Myometrial cell (primary cell): Measurements from ENCODE around the gene TKFC. TPM values are rescaled to one million over a fixed set of nuclear protein-coding genes. Genes with fewer than 3 reads are reported as not detected.

Experiments
- total RNA-seq: library from RNA; depleted of rRNA; stranded (reverse); fragments of >200 nt; gene quantifications from 2 replicates; pipeline ENCODE4 v1.2.3, GENCODE V29; 2015

TKFC gene, protein sequence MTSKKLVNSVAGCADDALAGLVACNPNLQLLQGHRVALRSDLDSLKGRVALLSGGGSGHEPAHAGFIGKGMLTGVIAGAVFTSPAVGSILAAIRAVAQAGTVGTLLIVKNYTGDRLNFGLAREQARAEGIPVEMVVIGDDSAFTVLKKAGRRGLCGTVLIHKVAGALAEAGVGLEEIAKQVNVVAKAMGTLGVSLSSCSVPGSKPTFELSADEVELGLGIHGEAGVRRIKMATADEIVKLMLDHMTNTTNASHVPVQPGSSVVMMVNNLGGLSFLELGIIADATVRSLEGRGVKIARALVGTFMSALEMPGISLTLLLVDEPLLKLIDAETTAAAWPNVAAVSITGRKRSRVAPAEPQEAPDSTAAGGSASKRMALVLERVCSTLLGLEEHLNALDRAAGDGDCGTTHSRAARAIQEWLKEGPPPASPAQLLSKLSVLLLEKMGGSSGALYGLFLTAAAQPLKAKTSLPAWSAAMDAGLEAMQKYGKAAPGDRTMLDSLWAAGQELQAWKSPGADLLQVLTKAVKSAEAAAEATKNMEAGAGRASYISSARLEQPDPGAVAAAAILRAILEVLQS
- 28.0 and 35.2 TPM in 2 replicates for total RNA-seq

DNA sequence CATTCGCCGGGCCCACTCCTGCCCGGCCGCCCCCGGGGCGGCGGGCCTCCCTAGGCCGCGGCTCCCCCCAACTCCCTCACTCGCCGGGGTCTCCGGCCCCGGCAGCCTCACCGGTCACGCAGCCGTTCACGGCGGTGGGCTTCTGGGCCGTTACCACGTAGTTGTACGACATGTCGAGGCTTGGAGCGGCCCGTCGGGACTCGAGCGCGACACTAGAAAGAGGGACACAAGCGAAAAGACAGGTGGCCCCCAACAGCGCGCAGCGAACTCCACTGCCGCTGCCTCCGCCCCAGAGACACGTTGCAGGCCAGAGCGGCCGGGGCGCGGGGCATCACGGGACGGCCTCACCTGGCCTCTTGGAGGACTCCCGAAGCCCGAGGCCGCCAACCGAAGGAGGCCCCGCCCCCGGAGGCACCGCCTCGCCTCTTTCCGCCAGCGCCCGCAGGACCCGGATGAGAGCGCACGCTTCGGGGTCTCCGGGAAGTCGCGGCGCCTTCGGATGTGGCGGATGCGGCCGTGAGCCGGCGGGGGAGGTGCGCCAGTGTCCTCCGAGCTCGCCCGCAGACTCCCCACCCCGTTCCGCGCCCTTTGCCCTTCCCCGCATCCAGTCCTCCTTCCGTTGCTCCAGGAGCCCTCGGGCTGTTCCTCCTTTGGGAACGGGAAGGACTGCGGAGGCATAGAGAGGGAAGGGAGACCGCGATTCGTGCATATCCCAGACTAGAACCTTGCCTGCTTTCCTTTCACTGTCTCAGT is at the start of gene TKFC, which contains the start of gene DDB1:
Gene TKFC, plus strand, starts transcription at position 432 of the 753 bp plus-strand sequence. CDS start 1,501 bp downstream, outside the sequence.
Gene DDB1, minus strand, starts transcription at position 309 of the 753 bp plus-strand sequence. Its CDS starts 137 bp downstream, at position 172.

DNA sequence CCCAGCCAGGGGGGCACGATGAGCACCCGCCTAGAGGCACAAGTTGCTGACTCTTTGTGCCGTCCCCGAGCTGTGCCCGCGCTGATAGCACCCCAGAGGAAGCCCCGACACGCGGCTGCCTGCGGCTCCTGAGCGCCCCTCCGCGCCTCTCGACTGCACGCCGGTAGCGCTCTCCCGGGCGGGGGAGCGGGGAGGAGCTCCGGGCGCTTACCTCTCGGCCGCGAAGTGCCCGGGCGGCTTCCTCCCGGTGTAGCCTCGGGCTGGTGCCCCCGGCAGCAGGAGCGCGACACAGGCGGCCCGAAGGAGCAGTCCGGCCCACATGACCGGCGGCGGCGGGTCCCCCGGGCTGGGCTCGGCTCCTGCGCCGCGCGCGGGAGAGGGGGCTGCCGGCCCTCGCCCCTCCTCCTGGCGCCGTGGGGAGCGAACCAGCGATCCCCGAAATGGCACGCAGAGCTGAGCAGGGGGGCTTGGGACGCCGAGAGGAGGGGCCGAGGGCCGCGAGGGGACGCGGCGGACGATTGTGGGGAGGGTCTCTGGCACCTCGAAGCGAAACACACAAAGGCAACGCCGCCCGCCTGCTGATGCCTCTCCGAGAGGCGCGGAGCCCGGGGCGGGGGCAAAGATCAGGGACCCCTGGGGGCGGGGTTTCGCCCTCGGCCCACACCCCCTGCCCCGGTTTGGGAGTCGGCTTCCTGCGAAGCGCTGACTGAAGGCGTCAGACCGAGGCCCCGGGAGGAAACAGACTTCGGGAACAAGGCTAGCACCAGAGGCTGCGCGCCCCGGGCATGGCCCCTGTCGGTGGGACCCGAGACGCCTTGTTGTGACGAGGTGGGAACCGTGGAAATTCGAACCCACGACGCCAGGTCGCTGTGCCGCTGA is 38.1 kb upstream of the TKFC start, which contains the start of gene VWCE:
Gene VWCE, minus strand, starts transcription at position 600 of the 879 bp plus-strand sequence. Its CDS starts 279 bp downstream, at position 321.

DNA sequence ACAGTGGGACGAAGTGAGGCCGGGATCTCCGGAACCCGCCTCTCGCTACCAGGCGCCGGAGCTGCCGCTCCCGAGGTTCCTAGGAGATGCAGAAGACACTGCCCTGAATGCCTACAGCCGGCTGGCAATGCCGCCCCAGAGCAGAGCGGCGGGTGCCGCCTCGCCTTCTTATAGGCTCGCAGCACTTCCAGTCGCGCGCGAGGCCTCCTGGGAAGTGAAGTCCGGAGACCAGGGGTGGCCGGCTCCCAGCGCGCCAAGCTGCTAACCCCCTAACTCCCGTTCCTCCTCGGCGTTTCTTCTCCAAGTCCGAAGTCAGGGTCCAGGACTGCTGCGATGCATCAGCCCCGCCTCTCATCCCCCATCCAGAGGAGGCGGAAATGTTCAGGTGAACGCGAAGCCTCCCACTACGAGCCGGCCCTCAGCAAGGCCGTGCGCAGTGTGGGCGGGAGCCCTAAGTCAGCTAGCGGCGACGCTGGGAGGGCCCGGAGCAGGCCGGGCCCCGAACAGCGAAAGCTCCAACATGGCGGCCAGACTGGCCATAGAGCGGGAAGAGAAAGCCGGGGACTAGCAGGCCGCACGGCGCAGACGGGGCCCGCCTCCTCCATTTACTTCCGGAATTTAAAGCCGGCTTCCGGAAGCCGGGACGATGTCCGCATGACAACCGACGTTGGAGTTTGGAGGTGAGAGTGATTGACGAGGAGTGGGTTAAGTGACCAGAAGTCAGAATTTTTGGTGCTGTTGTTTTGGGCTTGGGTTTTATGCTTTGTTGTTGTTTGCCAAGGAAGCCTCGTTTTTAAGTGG is 28.9 kb downstream of the TKFC start, which contains the start of the genes CYB561A3 and TMEM138:
Gene CYB561A3, minus strand, starts transcription at position 142 of the 801 bp plus-strand sequence. CDS start 5,169 bp downstream, outside the sequence.
Gene TMEM138, plus strand, starts transcription at position 634 of the 801 bp plus-strand sequence. CDS start 2,017 bp downstream, outside the sequence.

Other genes starting within 250 kb of the TKFC start
- not detected in 2 replicates for gene CD5, start 230.7 kb upstream of the TKFC start, total RNA-seq
- gene VPS37C, start 171.8 kb upstream of the TKFC start, total RNA-seq, result 14.5 and 21.0 TPM in 2 replicates
- gene PGA3, start 129.7 kb upstream of the TKFC start, total RNA-seq, result not detected in 2 replicates
- not detected in 2 replicates for gene PGA4, start 110.9 kb upstream of the TKFC start, total RNA-seq
- not detected in 2 replicates for gene PGA5, start 92.1 kb upstream of the TKFC start, total RNA-seq
- gene VWCE, start 37.9 kb upstream of the TKFC start, total RNA-seq, result 0.58 TPM in 1 of 2 replicates, not detected in the other
- 294 and 314 TPM in 2 replicates for gene DDB1, start 123 bp upstream of the TKFC start, total RNA-seq
- gene CYB561A3, start 28.7 kb downstream of the TKFC start, total RNA-seq, result 119 and 153 TPM in 2 replicates
- 27.5 and 43.5 TPM in 2 replicates for gene TMEM138, start 29.1 kb downstream of the TKFC start, total RNA-seq
- 19.0 and 24.3 TPM in 2 replicates for gene TMEM216, start 59.4 kb downstream of the TKFC start, total RNA-seq
- 25.9 TPM in 2 replicates for gene CPSF7, start 96.7 kb downstream of the TKFC start, total RNA-seq
- 42.9 and 70.9 TPM in 2 replicates for gene SDHAF2, start 96.9 kb downstream of the TKFC start, total RNA-seq
- gene LRRC10B, start 175.5 kb downstream of the TKFC start, total RNA-seq, result not detected in 2 replicates
- 1.6 and 1.7 TPM in 2 replicates for gene SYT7, start 247.8 kb downstream of the TKFC start, total RNA-seq